Measurements from ENCODE around the gene NPHP4. TPM values are rescaled to one million over a fixed set of nuclear protein-coding genes. Genes with fewer than 3 reads are reported as not detected.
"Not testable (repeated sequence)": the region's sequence is repeated elsewhere in the genome, so short reads cannot be mapped to it uniquely, and the experiment has no call there.

NPHP4 gene
- total and polyA plus RNA-seq, 2 experiments from 2014 or later, result 6.4 to 12.7 TPM

- no peak for TF ChIP-seq CTCF (IDR thresholded peaks at IDR 0.05; ENCODE audit: low read depth, low read length)
- Histone ChIP-seq H3K4me1 (ENCODE audit: low read depth) (no peaks in the 10 kb centered on the region), H3K4me3 (no peak overlapping the region), H3K9me3 (ENCODE audit: low read depth) (no peaks in the 10 kb centered on the region), H3K27me3 (no peaks in the 10 kb centered on the region), H3K36me3 (no peaks in the 10 kb centered on the region), H3K27ac (no peak overlapping the region)
- no peak for DNase-seq (ENCODE audit: low read depth in 1 of 2, low spot score in 1 of 2)
Measured at GRCh38 chr1:6023346-6023745, 31.1 kb upstream of the NPHP4 start.

DNA sequence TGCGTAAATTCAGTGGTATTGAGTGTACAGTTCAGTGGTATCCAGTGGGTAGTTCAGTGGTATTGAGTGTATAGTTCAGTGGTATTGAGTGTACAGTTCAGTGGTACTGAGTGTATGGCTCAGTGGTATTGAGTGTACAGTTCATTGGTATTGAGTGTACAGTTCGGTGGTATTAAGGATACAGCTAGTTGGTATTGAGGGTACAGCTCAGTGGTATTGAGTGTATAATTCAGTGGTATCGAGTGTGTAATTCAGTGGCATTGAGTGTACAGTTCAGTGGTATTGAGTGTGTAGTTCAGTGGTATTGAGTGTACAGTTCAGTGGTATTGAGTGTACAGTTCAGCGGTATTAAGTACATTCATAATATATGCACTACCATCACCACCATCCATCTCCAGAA, 30.0 kb upstream of the NPHP4 start:
- no peak for TF ChIP-seq CTCF (IDR thresholded peaks at IDR 0.05; ENCODE audit: low read depth, low read length)
- Histone ChIP-seq H3K9me3 (ENCODE audit: low read depth) (no peaks in the 10 kb centered on the region), H3K27me3 (no peaks in the 10 kb centered on the region), H3K4me3 (no peak overlapping the region), H3K36me3 (no peaks in the 10 kb centered on the region), H3K4me1 (ENCODE audit: low read depth) (no peaks in the 10 kb centered on the region), H3K27ac (no peak overlapping the region)
- no peak for DNase-seq (ENCODE audit: low read depth in 1 of 2, low spot score in 1 of 2)

DNA sequence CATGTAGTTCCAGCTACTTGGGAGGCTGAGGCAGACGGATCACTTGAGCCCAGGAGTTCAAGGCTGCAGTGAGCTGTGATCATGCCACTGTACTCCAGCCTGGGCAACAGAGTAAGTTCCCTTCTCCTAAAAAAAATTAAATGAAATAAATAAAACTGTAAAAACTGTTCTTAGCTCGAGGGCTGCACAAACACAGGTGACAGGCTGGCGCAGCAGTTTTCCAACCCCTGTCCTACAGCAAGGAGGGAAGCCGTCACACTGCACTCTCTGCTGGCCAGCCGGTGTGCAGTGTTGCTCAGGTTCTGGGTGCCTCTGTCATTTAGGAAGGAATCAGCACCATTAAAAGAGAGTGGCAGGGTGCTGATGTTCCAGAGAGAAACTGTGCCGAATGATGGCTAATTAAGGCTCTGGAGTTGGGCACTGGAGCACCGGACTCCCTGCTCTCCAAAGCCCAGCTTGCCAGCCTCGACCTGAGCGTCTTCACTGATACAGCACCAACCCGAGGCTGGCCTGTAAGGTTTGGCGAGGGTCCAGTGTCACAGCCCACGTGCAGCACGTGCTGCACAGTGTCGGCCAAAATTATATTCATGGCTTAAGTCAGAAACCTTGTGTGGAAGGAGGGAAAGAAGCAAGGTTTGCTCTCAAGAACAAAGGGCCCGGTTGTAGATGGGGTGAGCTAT, 27.1 kb upstream of the NPHP4 start:
- no peaks in the 10 kb centered on the region for H3K27me3 ChIP-seq
- H3K27ac ChIP-seq, result no peak overlapping the region
- no peak for DNase-seq (ENCODE audit: low read depth in 1 of 2, low spot score in 1 of 2)
- no peaks in the 10 kb centered on the region for H3K4me1 ChIP-seq (ENCODE audit: low read depth)
- no peak for TF ChIP-seq CTCF (IDR thresholded peaks at IDR 0.05; ENCODE audit: low read depth, low read length)
- no peaks in the 10 kb centered on the region for H3K9me3 ChIP-seq (ENCODE audit: low read depth)
- H3K4me3 ChIP-seq, result no peak overlapping the region
- no peaks in the 10 kb centered on the region for H3K36me3 ChIP-seq

DNA sequence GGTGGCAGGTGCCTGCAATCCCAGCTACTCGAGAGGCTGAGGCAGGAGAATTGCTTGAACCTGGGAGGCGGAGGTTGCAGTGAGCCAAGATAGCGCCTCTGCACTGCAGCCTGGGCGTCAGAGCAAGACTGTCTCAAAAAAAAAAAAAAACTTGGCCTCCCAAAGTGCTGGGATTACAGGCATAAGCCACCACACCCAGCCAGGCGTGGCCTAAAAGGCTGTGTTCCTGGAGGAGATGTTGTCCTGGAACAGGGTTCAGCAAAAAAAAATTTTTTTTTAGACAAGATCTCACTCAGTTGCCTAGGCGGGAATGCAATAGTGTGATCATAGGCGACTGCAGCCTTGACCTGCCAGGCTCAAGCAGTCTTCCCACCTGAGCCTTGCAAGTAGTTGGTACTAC, 25.4 kb upstream of the NPHP4 start:
- H3K4me1 ChIP-seq (ENCODE audit: low read depth); H3K27ac ChIP-seq; H3K9me3 ChIP-seq (ENCODE audit: low read depth); DNase-seq (ENCODE audit: low read depth in 1 of 2, low spot score in 1 of 2); H3K4me3 ChIP-seq; H3K36me3 ChIP-seq; H3K27me3 ChIP-seq: not testable (repeated sequence)

DNA sequence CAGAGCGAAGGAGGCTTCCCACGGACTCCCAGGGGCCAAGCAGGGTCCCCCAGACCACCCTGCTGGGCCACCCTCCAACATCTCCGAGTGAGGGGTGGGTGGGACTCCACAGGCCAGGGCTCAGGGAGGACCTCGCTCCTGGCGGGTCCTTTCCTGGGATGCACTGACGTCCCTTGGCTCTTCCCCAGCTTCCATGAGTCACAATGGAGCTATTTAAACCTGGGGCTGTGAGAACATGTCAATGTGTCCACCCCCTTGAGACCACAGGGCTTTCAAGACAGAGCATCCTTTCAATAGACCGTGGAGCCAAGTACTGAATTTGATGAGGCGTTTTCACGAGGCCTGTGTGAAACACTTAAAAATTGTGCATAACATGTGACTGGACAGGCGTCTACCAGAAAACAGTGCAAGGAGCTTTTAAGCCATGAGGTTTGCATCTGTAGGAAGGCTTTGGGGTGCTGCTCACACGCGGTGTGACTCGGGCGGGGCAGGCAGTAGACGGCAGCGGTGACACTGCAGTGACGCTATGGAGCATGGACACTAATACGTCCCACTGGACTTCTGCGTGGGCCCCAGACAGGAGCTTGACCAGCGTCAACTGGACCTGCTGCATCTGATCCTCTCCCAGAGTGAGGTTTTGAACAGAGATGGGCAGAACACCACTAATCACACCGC, 24.1 kb upstream of the NPHP4 start:
- DNase-seq (ENCODE audit: low read depth in 1 of 2, low spot score in 1 of 2), result peak in 1 of 2 donors; percentile 47
- Histone ChIP-seq H3K27me3 (no peaks in the 10 kb centered on the region), H3K4me3 (no peak overlapping the region), H3K27ac (no peak overlapping the region), H3K36me3 (no peaks in the 10 kb centered on the region), H3K4me1 (ENCODE audit: low read depth) (no peaks in the 10 kb centered on the region), H3K9me3 (ENCODE audit: low read depth) (no peaks in the 10 kb centered on the region)
- TF ChIP-seq CTCF (IDR thresholded peaks at IDR 0.05; ENCODE audit: low read depth, low read length), result no peak

Measured in cardiac muscle cell (in vitro differentiated cells and primary cell).